ENCODE results near the gene KLRF1. TPM values are rescaled to one million over a fixed set of nuclear protein-coding genes. Genes with fewer than 3 reads are reported as not detected.

KLRF1 gene
- polyA plus RNA-seq, 1 of the 3 experiments (the other 2 are of a cell fraction): not detected

GRCh38 chr12:9786726-9787717 lies 40.3 kb upstream of the KLRF1 start (continued):
- TF ChIP-seq RXRA (IDR thresholded peaks at IDR 0.05; ENCODE audit: borderline replicate concordance, low read depth): no peak

GRCh38 chr12:9792185-9792900 lies 34.9 kb upstream of the KLRF1 start:
- Histone ChIP-seq H3K4me2 (no peak overlapping the region), H4K20me1 (ENCODE audit: insufficient read depth) (no peaks in the 10 kb centered on the region), H3K79me2 (ENCODE audit: insufficient read depth) (no peaks in the 10 kb centered on the region), H3K4me1 (ENCODE audit: control insufficient read depth in 1 of 2, insufficient read depth in 2 of 2, low read depth in 1 of 2, low read length in 1 of 2) (no peaks in the 10 kb centered on the region), H3K9me2 (no peaks in the 10 kb centered on the region), H3K27ac (ENCODE audit: low read depth in 2 of 2, low read length in 1 of 2) (no peak overlapping the region), H3K9ac (no peak overlapping the region), H3K27me3 (ENCODE audit: insufficient read depth) (no peaks in the 10 kb centered on the region), H3K36me3 (replicated peaks in 1 of 2; ENCODE audit: control insufficient read depth in 1 of 2, insufficient read depth in 2 of 2, low read length in 1 of 2) (no peaks in the 10 kb centered on the region), H3K4me3 (ENCODE audit: low read depth in 2 of 2, low read length in 1 of 2) (no peak overlapping the region), H3F3A (replicated peaks; ENCODE audit: insufficient read depth) (no peaks in the 10 kb centered on the region), H2AFZ (ENCODE audit: low read depth) (no peak overlapping the region), H3K9me3 (no peaks in the 10 kb centered on the region)
- TF ChIP-seq RFX5 (IDR thresholded peaks at IDR 0.05; ENCODE audit: low read length): no peak
- no peak for TF ChIP-seq SMC3 (IDR thresholded peaks at IDR 0.05; ENCODE audit: low read depth, low read length)
- TF ChIP-seq USF2 (IDR thresholded peaks at IDR 0.05; ENCODE audit: borderline replicate concordance, low read depth, low read length): no peak
- no peak for TF ChIP-seq CHD2 (IDR thresholded peaks at IDR 0.05; ENCODE audit: low read length, partially characterized antibody)
- TF ChIP-seq GABPA (IDR thresholded peaks at IDR 0.05; ENCODE audit: low read depth): no peak
- TF ChIP-seq NFIC (IDR thresholded peaks at IDR 0.05; ENCODE audit: borderline replicate concordance): no peak
- DNase-seq: no peak
- WGBS (ENCODE audit: low lambda C conversion rate): 5% methylated on average over 2 of the region's 2 CpGs
- POLR2A ChIA-PET: no interaction called here
- CTCF ChIA-PET: interaction anchor here (0.6 kb wide), 1 partner anchor 44 kb away, joined by 3 read pairs; no protein-coding TSS in a partner anchor

- Histone ChIP-seq H3K27ac (ENCODE audit: low read depth in 2 of 2, low read length in 1 of 2) (no peak overlapping the region), H3F3A (replicated peaks; ENCODE audit: insufficient read depth) (no peaks in the 10 kb centered on the region), H3K9ac (no peak overlapping the region), H3K4me3 (ENCODE audit: low read depth in 2 of 2, low read length in 1 of 2) (no peak overlapping the region), H2AFZ (ENCODE audit: low read depth) (no peak overlapping the region), H3K36me3 (replicated peaks in 1 of 2; ENCODE audit: control insufficient read depth in 1 of 2, insufficient read depth in 2 of 2, low read length in 1 of 2) (no peaks in the 10 kb centered on the region), H3K9me3 (no peaks in the 10 kb centered on the region), H4K20me1 (ENCODE audit: insufficient read depth) (no peaks in the 10 kb centered on the region), H3K9me2 (no peaks in the 10 kb centered on the region), H3K4me2 (no peak overlapping the region), H3K4me1 (ENCODE audit: control insufficient read depth in 1 of 2, insufficient read depth in 2 of 2, low read depth in 1 of 2, low read length in 1 of 2) (no peaks in the 10 kb centered on the region), H3K79me2 (ENCODE audit: insufficient read depth) (no peaks in the 10 kb centered on the region), H3K27me3 (ENCODE audit: insufficient read depth) (no peaks in the 10 kb centered on the region; the same call in 1 of the 2 replicates)
- no peak for TF ChIP-seq MXI1 (IDR thresholded peaks at IDR 0.05; ENCODE audit: low read depth, low read length)
- TF ChIP-seq EP300 (IDR thresholded peaks at IDR 0.05; ENCODE audit: borderline replicate concordance in 1 of 2, low read depth in 1 of 2, low read length in 1 of 2): no peak
- no peak for TF ChIP-seq USF2 (IDR thresholded peaks at IDR 0.05; ENCODE audit: borderline replicate concordance, low read depth, low read length)
- no peak for TF ChIP-seq GABPA (IDR thresholded peaks at IDR 0.05; ENCODE audit: low read depth)
- TF ChIP-seq RFX5 (IDR thresholded peaks at IDR 0.05; ENCODE audit: low read length): no peak
- TF ChIP-seq EZH2phosphoT487 (IDR thresholded peaks at IDR 0.05; ENCODE audit: borderline replicate concordance, low read depth): no peak
- no peak for TF ChIP-seq POLR2AphosphoS5 (IDR thresholded peaks at IDR 0.05; ENCODE audit: low read depth, low read length)
- no peak for TF ChIP-seq MAX (IDR thresholded peaks at IDR 0.05; ENCODE audit: low read depth)
- no peak for TF ChIP-seq RCOR1 (IDR thresholded peaks at IDR 0.05; ENCODE audit: low read length)
- CTCF ChIA-PET: interaction anchor here (0.6 kb wide), 1 partner anchor 45 kb away, joined by 3 read pairs; no protein-coding TSS in a partner anchor
- no peak for DNase-seq
- whole genome bisulfite sequencing (ENCODE audit: low lambda C conversion rate): 3% methylated on average over 2 of the region's 2 CpGs
- POLR2A ChIA-PET: no interaction called here
These were observed 34.2 kb upstream of the KLRF1 start for GRCh38 chr12:9792961-9793617.
